ENCODE results near the gene B3GNT4. TPM values are rescaled to one million over a fixed set of nuclear protein-coding genes. Genes with fewer than 3 reads are reported as not detected.

Gene B3GNT4
- total and polyA plus RNA-seq, 4 donors = 1.3 to 7.6 (median 5.3) TPM

Small RNA genes within 50 kb of the gene (small RNA-seq; reads per million reads assigned to genes)
- 0.47 reads per million, percentile 53 among the genes with 10 or more reads in this experiment for gene DIABLO (ENCODE audit: low replicate concordance)

Other genes starting within 250 kb of the B3GNT4 start
- gene BCL7A, start 181.8 kb upstream of the B3GNT4 start, total RNA-seq = 10 to 100 TPM; 17.9 to 21.6 TPM
- gene BCL7A, start 181.8 kb upstream of the B3GNT4 start, polyA plus RNA-seq (ENCODE audit: insufficient read length in 2 of 2) = 10 to 100 TPM; 41.7 to 45.6 TPM
- 10 to 100 TPM; 10.3 to 17.7 TPM for gene MLXIP, start 125.0 kb upstream of the B3GNT4 start, total RNA-seq
- 10 to 100 TPM; 30.5 to 46.6 TPM for gene MLXIP, start 125.0 kb upstream of the B3GNT4 start, polyA plus RNA-seq (ENCODE audit: insufficient read length in 2 of 2)
- gene IL31, start 29.5 kb upstream of the B3GNT4 start, total RNA-seq = not detected
- gene IL31, start 29.5 kb upstream of the B3GNT4 start, polyA plus RNA-seq (ENCODE audit: insufficient read length in 2 of 2) = not detected
- 1 to 10 TPM; 4.6 to 8.9 TPM for gene LRRC43, start 20.6 kb upstream of the B3GNT4 start, total RNA-seq
- gene LRRC43, start 20.6 kb upstream of the B3GNT4 start, polyA plus RNA-seq (ENCODE audit: insufficient read length in 2 of 2) = 1 to 10 TPM; 7.1 to 8.4 TPM
- gene DIABLO, start 22.3 kb downstream of the B3GNT4 start, total RNA-seq = 10 to 100 TPM; 66.6 to 71.6 TPM
- 10 to 100 TPM; 54.9 to 74.9 TPM for gene DIABLO, start 22.3 kb downstream of the B3GNT4 start, polyA plus RNA-seq (ENCODE audit: insufficient read length in 2 of 2)
- 10 to 100 TPM; 19.5 to 29.2 TPM for gene VPS33A, start 62.8 kb downstream of the B3GNT4 start, total RNA-seq
- gene VPS33A, start 62.8 kb downstream of the B3GNT4 start, polyA plus RNA-seq (ENCODE audit: insufficient read length in 2 of 2) = 10 to 100 TPM; 23.2 TPM
- 10 to 100 TPM; 52.1 to 53.6 TPM for gene CLIP1, start 219.0 kb downstream of the B3GNT4 start, total RNA-seq
- 10 to 100 TPM; 52.2 to 53.6 TPM for gene CLIP1, start 219.0 kb downstream of the B3GNT4 start, polyA plus RNA-seq (ENCODE audit: insufficient read length in 2 of 2)

Data from spinal cord (tissue), 4 donors.